ENCODE data around the gene JARID2.

The JARID2 gene

GRCh38 chr6:15569035-15569995, 323.4 kb downstream of the JARID2 start:
- DNase-seq (ENCODE audit: low read depth in 2 of 2), result no peak

GRCh38 chr6:15570171-15570570, 324.3 kb downstream of the JARID2 start:
- no peak for DNase-seq (ENCODE audit: low read depth in 2 of 2)
